Tibial nerve (tissue), 4 donors: Measurements from ENCODE around the gene TNFRSF19. TPM values are rescaled to one million over a fixed set of nuclear protein-coding genes. Genes with fewer than 3 reads are reported as not detected.

Experiments used
- DNase-seq, 2 donors: peaks; one replicate each; pipeline ENCODE4 v3.0.0-alpha.2; 2019; ENCODE audit warnings: low spot score in 2 of 2
- H3K27ac ChIP-seq, 4 donors: fragments of 200-600 bp; sonication (generic) in 3 of 4; one replicate each; pipeline ENCODE4 v1.5.1; 2017 to 2019; ENCODE audit warnings: mild to moderate bottlenecking in 1 of 4
- H3K27me3 ChIP-seq, 2 donors: fragments of 200-600 bp; sonication (generic) in 1 of 2; one replicate each; pipeline versions ENCODE4 v1.5.1 to v1.6.0; 2017 to 2019
- H3K36me3 ChIP-seq, 3 donors: fragments of 200-600 bp; sonication (generic); one replicate each; pipeline ENCODE4 v1.5.1; 2018 to 2019
- H3K4me1 ChIP-seq, 4 donors: fragments of 200-600 bp; sonication (generic) in 3 of 4; one replicate each; pipeline ENCODE4 v1.5.1; 2017 to 2019
- H3K4me3 ChIP-seq, 4 donors: fragments of 200-600 bp; sonication (generic) in 3 of 4; one replicate each; pipeline ENCODE4 v1.5.1; 2017 to 2019; ENCODE audit warnings: mild to moderate bottlenecking in 1 of 4, moderate library complexity in 1 of 4
- H3K9me3 ChIP-seq, 4 donors: fragments of 200-600 bp; sonication (generic) in 3 of 4; one replicate each; pipeline ENCODE4 v1.5.1; 2017 to 2019
- CTCF ChIP-seq, 5 experiments: fragments of 200-600 bp in 3 of 5; fragments of 450-650 bp in 2 of 5; sonication (generic) in 3 of 5; IDR thresholded peaks; one replicate each; pipeline ENCODE4 v1.5.1; 2016 to 2019; ENCODE audit warnings: antibody characterized with exemption in 5 of 5, mild to moderate bottlenecking in 3 of 5, moderate library complexity in 2 of 5
- EP300 ChIP-seq, 2 donors: sonication (generic); formaldehyde crosslinking; IDR thresholded peaks; one replicate each; pipeline ENCODE4 v1.6.1; 2017; ENCODE audit warnings: antibody characterized with exemption in 2 of 2, mild to moderate bottlenecking in 1 of 2
- POLR2A ChIP-seq, 2 donors: fragments of 450-650 bp; IDR thresholded peaks; one replicate each; pipeline ENCODE4 v1.6.1; 2017; ENCODE audit warnings: antibody characterized with exemption in 2 of 2, mild to moderate bottlenecking in 2 of 2, moderate library complexity in 2 of 2
- WGBS, 2 donors: methylation state at CpG; one replicate each; pipeline ENCODE4 v1.1.5; 2018; 5-methylcytosine and 5-hydroxymethylcytosine counted together
- total RNA-seq, 4 donors: library from RNA; depleted of rRNA; stranded (reverse); fragments of >200 nt; gene quantifications; one replicate each; pipeline ENCODE4 v1.1.0, GENCODE V29; 2016

Gene TNFRSF19
- total RNA-seq, 4 donors from 2014 or later: 10.7 to 24.3 (median 20.3) TPM

GRCh38 chr13:23711355-23711754, 141.1 kb downstream of the TNFRSF19 start:
- no peaks in the 10 kb centered on the region for H3K4me1 ChIP-seq
- 93% methylated on average over 3 of the region's 3 CpGs for WGBS, 2 donors

DNA sequence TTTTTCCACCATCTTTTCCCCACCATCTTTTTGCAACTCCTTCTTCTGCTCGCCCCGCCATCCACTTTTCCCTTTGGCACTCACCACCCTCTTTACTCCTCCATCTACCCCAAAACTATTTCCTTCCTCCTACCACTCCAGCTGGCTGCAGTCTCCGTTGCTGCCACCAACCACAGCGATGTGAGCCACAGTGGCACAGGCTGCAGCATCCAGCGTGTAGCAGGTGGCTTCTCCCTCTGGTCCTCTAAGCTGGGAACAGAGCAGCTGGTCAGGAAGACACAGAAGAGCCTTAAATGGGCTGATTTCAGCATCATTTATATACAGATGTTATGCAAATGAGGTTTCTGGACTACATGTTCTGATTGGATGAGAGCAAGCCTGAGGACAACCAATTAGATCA, 144.5 kb downstream of the TNFRSF19 start:
- Histone ChIP-seq H3K4me3 (no peak overlapping the region), H3K4me1 (peaks cover 0 to 3% (median 0%) of the 10 kb centered on the region in 4 donors), H3K9me3 (peaks cover 0 to 17% (median 0%) of the 10 kb centered on the region in 4 donors), H3K27ac (no peak overlapping the region), H3K36me3 (no peaks in the 10 kb centered on the region), H3K27me3 (no peaks in the 10 kb centered on the region)
- no peak for TF ChIP-seq CTCF (IDR thresholded peaks at IDR 0.05)
- no peak for TF ChIP-seq POLR2A (IDR thresholded peaks at IDR 0.05)
- TF ChIP-seq EP300 (IDR thresholded peaks at IDR 0.05): no peak
- 79 to 86% methylated on average over 5 of the region's 5 CpGs for WGBS, 2 donors
- DNase-seq: no peak

More at GRCh38 chr13:23711355-23711754, 141.1 kb downstream of the TNFRSF19 start:
- Histone ChIP-seq H3K27ac (no peak overlapping the region), H3K27me3 (no peaks in the 10 kb centered on the region), H3K9me3 (peaks cover 0 to 17% (median 0%) of the 10 kb centered on the region in 4 donors), H3K36me3 (no peaks in the 10 kb centered on the region), H3K4me3 (no peak overlapping the region)
- TF ChIP-seq EP300 (IDR thresholded peaks at IDR 0.05) (no peak), POLR2A (IDR thresholded peaks at IDR 0.05) (no peak), CTCF (IDR thresholded peaks at IDR 0.05) (no peak)
- no peak for DNase-seq

GRCh38 chr13:23715092-23715761, 145.0 kb downstream of the TNFRSF19 start:
- TF ChIP-seq POLR2A (IDR thresholded peaks at IDR 0.05): no peak
- TF ChIP-seq CTCF (IDR thresholded peaks at IDR 0.05): no peak
- TF ChIP-seq EP300 (IDR thresholded peaks at IDR 0.05): no peak
- Histone ChIP-seq H3K9me3 (peaks cover 0 to 17% (median 0%) of the 10 kb centered on the region in 4 donors), H3K27me3 (no peaks in the 10 kb centered on the region), H3K36me3 (no peaks in the 10 kb centered on the region), H3K27ac (no peak overlapping the region), H3K4me3 (no peak overlapping the region), H3K4me1 (peaks cover 0 to 3% (median 0%) of the 10 kb centered on the region in 4 donors)
- no peak for DNase-seq
- 79 to 87% methylated on average over 13 of the region's 19 CpGs for WGBS, 2 donors

DNA sequence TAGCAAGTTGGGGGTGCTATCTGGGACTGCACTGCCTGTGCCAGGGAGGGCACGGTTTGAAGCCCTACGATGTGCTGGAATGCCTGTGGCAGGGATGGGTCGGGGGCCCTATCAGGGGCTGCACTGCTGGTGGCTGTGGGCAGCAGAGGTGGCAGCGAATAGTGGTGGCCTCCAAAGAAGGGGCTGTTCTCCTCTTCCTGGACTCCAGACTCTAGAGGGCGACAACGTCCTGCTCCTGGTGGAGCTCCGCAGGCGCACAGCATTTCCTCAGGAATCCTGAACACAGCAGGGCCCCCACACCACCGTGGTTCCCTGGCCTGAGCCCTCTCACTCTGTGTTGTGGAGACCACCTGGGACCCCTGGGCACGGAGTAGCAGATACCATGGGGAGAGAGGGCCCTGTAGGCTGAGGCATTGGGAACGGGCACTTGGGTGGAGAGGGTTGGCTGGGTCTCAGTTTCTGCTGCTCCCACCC, 145.6 kb downstream of the TNFRSF19 start:
- no peaks in the 10 kb centered on the region for H3K27me3 ChIP-seq
- no peak overlapping the region for H3K27ac ChIP-seq
- peaks cover 0 to 17% (median 0%) of the 10 kb centered on the region in 4 donors for H3K9me3 ChIP-seq
- no peak overlapping the region for H3K4me3 ChIP-seq
- DNase-seq: no peak
- TF ChIP-seq POLR2A (IDR thresholded peaks at IDR 0.05) (no peak), EP300 (IDR thresholded peaks at IDR 0.05) (no peak), CTCF (IDR thresholded peaks at IDR 0.05) (no peak)
- H3K4me1 ChIP-seq: peaks cover 0 to 3% (median 0%) of the 10 kb centered on the region in 4 donors
- H3K36me3 ChIP-seq: no peaks in the 10 kb centered on the region
- WGBS, 2 donors: 78 to 79% methylated on average over 7 to 9 of the region's 11 CpGs

- no peaks in the 10 kb centered on the region for H3K27me3 ChIP-seq
- H3K9me3 ChIP-seq: peaks cover 0 to 17% (median 0%) of the 10 kb centered on the region in 4 donors
- no peak overlapping the region for H3K4me3 ChIP-seq
- TF ChIP-seq EP300 (IDR thresholded peaks at IDR 0.05): no peak
- TF ChIP-seq POLR2A (IDR thresholded peaks at IDR 0.05): no peak
- TF ChIP-seq CTCF (IDR thresholded peaks at IDR 0.05): no peak
- no peak overlapping the region for H3K27ac ChIP-seq
- DNase-seq: no peak
- H3K4me1 ChIP-seq: peaks cover 0 to 3% (median 0%) of the 10 kb centered on the region in 4 donors
- no peaks in the 10 kb centered on the region for H3K36me3 ChIP-seq
- 100% methylated on average over 2 of the region's 2 CpGs for WGBS, 2 donors
Measured at GRCh38 chr13:23716401-23716800, 146.2 kb downstream of the TNFRSF19 start.
